HG03457 (cell line): ENCODE data around the gene CD2AP.

Experiments
- ATAC-seq: cut with Tn5 transposase; IDR thresholded peaks from one replicate; pipeline ENCODE4 v1.9.1; 2021; ENCODE audit warnings: moderate number of reproducible peaks; ENCODE audit not compliant: unreplicated experiment

Gene CD2AP

DNA sequence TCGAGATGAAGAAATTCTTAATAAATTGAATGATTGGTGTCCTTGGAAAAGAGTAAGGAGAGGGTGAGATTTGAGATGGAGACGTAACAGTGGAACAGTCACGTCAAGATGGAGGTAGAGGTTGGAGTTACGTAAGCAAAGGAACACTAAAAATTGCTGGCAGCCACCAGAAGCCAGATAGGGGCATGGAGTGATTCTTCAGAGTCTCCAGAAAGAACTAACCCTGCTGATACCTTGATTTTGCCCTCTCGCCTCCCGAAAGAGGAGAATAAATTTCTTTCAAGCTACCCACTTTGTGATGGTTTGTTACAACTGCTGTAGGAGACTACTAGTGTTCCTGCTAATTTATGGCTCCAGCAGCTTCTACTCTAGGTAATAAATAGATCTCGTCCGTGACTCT lies 17.6 kb downstream of the CD2AP start:
- no peak for ATAC-seq

DNA sequence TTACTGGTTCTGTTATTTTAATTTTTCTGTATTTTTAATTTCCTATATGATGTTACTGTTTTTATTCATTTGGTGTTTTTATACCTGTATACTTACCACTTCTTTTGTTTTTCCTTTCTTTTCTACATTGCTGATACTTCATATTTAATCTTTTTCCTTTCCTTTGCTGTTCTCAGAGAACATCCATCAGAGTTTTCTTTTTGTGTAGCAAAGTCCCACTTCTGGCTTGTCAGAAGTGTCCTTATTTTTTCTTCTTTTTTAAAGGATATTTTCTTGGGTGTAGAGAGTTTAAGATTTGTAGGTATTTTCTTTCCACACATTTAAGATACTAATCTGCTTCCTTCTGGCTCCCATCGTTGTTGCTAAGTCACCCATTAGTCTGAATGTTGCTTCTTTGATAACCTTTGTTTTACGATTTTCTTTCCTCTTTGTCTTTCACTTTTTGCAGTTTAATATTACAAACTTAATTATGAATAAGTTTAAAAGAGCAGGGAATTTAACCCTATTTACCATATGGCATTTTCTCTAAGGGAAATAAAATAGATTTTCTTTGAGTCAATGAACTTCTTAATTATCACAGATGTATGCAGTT lies 18.5 kb downstream of the CD2AP start:
- no peak for ATAC-seq

DNA sequence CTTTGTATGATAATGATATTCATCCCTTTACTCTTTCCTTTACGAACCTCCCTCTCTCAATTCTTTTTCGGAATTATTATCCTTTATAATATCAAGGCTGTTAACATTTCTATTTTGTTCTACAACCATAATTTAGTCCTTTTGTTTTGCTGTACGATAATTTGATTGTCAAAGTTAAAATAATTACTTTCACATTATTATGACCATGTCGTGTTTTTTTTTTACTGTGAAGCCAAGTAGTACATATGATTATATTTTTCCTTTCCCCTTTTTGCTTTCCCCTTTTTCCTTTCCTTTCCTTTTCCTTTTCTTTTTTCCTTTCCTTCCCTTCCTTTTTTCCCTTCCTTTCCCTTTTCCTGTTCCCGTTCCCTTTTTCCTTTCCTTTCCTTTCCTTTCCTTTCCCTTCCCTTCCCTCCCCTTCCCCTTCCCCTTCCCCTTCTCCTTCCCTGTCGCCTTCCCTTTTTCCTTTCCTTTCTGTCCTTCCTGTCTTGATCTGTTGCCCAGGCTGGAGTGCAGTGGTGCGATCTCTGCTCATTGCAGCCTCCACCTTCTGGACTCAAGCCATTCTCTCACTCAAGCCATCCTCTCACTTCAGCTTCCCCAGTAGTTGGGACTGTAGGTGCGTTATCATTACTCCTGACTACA lies 19.5 kb downstream of the CD2AP start:
- ATAC-seq = no peak

DNA sequence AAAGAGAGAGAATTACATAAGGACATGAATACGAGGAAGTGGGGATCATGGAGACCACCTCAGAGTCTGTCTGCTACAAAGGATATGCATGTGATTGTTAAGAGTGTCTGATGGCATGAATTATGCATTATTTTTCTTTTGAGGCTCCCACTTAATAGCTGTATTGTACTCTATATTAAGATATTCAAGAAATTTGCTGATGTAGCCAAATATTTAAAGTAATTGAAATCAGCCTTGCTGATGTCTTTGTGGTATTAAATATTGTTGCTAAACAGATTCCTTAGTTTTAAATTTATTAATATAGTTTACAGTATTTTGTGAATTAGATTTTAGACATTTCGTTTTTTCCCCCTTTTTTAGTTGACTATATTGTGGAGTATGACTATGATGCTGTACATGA lies 25.3 kb downstream of the CD2AP start:
- no peak for ATAC-seq

DNA sequence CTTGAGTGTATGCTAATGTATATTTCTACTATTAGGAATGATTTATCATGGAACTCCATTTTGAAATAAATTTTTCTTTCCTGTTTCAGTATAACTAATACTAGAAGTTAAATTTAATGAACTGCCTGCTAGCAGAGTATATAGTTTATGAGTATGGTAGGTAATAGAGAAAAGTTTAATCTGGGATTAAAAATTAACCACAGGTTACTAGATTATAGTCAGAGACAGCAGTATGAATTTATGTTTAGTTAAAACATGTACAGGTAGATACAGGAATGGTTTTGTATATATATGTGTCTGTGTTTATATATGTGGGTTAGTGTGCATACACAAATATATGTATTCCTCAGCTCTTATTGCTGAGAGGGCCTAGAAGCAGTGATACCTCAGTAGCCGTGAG lies 32.3 kb downstream of the CD2AP start:
- ATAC-seq = no peak

DNA sequence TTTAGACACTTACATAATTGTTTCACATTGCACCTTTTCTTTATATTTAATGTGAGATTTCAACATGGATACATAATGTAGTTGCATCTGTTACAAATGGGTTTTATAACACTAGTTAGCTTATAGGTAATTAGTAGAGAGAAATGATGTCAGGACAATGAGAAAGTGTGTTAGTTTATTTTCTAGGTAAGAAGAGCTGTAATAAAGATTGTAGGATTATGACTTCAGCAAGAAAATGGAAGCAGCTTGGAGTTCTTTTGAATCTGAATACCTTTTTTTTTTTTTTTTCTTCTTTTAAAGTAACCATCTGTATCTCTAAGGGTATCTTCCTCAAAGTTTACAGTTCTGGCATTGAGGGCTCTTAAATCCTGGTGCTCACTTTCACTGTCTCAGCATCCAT lies 35.3 kb downstream of the CD2AP start:
- no peak for ATAC-seq

DNA sequence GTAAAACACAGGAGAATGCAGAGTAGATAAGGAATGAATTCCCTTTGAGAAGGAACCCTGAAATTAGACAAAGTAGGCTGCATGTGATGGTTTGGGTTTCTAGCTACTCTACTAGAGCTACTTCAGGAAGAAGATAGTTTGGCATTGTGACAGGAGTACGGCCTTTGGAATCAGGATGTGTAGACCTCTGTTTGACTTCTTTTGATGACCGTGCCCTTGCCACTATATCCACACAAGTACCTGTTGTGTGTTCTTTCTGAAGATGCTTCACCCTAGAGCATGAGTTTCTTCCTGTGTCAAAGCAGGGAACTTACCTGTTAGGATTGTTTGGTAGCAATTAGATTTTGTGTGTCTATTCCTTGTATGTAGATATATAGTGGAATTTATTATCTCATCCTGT lies 41.7 kb downstream of the CD2AP start:
- ATAC-seq = no peak

DNA sequence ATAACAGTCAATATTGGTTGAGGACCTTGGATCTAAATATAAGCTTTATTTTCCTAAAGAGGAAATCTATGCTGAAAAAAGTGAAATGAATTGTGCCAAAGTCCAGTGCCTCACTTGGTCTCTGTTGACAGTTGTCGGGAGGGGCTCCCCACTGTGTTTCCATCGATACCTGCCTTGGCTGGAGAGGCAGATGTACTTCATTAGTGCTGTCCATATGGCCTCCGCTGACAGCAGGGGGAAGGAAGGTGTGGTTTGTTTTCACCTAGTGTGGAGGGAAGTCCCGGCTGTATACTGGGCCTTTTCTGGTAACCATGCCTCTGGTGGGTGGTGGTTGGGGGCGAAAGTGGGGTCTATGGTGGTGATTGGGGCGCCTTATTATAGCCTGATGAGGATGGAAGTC lies 42.7 kb downstream of the CD2AP start:
- no peak for ATAC-seq

DNA sequence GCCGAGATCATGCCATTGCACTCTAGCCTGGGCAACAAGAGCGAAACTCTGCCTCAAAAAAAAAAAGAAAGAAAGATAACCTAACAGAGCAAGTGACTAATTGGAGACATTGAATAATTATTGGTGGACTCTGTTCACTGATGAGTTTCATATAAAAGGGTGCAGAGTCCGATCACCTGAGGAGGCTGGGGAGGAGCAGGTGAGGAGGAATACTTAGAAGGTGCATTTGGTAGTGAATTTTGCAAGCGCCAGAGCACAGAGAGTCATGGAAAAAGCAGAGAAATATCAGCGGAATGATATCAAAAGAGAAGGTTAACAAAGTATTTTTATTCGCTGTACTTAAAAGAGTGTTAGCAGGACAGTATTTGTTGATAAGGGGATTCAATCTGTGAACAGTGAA lies 44.4 kb downstream of the CD2AP start:
- ATAC-seq = no peak

DNA sequence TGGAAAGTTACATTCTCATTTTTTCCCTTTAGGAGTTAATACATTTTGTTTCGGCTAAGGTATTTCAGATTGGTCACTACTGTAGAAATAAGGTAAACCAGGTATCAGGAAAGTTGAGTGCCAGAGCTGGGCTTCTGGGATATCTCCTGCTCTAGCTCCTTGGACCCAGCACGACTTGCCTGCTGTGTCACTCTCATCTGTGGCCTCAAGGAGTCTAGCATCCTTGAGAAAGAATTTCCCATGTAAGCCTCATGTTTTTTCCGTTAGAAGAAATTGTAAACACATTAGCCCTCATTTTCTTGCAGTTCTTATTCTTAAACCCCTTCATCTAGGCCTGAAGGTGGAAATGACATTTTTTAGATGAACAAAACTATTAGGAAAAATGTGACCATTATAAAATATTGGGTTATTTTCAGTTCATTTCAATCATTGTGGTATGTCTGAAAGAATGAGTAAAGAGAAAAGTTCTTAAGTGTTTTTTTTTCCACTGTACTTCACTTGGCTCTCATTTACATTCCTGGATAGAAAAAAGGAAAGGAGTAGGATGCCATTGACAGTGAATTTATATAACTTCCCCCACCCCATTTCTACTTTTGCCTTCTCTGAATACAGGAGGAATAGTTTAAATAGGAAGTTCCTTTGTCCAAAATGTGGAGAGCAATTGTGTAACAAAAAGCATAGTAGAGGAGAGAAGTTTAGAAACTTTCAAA lies 46.7 kb downstream of the CD2AP start:
- no peak for ATAC-seq

DNA sequence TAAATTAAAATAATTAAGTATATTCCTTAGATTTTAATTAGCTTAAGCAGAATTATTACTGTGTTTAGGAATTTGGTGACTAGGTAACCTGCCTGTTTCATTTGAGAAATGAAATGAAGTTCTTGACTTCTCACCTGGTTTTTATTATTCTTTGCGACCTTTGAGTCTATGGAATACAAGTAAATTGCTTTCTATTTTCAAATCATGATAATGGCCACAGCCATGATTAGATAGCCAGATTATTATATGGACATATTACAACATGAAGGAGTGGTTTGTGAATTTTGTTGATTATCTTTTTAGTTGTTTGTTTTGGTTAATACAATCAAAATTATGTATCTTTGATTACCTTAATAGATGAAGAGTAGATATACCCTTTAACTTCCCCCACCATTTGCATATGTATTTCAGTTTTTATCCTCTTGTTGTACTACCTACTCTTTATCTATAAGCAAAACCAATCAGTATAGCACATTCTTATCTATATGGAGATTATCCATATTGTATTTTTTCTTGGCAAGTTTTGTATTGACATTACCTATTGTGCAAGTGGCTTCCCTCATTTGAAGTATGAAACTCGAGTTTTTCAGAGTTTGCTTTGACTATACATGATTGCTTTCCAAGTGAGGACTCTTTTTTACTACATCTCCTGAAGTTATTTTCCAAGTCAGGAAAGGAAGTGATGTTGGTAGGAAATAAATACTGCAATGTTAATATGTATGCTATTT lies 47.9 kb downstream of the CD2AP start:
- ATAC-seq = no peak

DNA sequence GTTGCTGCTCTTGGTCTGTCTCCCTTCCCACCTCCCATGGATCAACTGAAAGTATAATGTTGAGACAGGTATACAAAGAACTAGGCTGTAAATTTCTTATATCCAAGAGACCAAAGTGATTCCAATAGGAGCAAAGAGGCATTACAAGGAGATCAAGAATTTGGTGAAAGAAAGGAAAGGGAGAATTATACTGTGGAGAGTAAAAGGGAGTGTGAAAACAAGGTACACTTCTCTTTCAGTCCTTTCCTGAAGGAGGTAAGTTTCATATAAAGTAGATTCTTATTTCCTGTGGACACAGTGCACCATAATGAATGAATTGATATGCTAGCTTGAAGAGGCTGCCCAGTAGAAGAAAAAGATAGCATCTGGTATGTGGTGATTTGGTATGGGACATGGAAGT lies 49.7 kb downstream of the CD2AP start:
- ATAC-seq = no peak

DNA sequence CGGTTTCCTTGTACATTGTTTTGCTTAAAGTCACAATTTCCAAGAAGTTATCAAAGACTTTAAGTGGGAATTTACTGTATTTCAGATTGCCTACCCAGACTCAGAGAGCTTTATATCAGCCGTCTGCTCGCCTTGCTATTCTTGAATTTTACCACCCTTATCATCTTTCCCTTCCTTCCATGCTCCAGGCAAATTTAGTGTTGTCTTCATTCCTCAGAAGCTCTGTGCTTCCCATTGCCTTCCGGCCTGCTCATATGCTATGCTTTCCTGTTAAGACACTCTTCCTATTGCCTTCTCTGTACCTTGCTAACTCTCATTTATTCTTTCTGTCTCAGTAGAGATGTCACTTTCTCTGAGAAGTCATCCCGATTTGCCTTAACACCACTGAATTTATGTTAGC lies 52.1 kb downstream of the CD2AP start:
- no peak for ATAC-seq

DNA sequence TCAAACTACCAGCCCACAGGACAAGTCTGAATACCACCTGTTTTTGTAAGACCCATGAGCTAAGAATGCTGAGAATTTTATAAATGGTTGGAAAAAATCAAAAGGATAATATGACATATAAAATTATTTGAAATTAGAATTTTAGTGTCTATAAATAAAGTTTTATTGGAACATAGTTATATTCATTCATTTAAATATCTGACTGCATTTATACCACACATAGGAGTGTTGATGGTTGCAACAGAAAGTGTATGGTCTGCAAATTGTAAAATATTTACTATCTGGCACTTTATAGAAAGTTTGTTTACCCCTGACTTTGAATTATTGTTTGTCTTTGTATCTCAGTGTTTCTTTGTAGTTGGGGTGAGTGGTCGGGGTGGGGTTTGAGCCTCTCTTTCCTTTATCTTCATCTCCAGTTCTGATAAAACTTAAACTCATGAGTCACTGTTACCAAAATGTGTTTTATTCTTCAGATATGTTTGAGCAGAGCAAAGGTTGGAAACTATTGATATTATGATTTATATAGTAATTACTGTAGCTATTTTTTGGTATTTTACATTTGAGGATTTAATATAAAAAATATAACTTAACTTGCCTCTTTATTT lies 55.5 kb downstream of the CD2AP start:
- no peak for ATAC-seq

DNA sequence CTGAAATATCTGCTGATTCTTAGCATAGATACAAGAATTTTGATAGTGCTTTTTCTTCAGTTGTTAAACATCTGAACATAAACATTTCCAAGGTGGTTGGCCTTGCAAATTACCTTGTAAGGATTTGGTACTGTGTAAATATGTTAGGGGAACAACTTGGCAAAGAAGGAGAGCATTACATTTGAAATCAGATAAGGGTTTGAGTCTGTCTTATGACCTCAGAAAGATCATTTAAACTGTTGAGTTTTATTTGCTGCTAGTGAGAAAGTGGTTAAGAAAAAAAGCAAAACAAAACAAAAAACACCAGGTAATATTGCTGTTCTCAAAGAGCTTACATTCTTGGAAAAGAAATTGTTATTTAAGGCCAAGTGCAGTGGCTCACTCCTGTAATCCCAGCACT lies 56.5 kb downstream of the CD2AP start:
- ATAC-seq = no peak

DNA sequence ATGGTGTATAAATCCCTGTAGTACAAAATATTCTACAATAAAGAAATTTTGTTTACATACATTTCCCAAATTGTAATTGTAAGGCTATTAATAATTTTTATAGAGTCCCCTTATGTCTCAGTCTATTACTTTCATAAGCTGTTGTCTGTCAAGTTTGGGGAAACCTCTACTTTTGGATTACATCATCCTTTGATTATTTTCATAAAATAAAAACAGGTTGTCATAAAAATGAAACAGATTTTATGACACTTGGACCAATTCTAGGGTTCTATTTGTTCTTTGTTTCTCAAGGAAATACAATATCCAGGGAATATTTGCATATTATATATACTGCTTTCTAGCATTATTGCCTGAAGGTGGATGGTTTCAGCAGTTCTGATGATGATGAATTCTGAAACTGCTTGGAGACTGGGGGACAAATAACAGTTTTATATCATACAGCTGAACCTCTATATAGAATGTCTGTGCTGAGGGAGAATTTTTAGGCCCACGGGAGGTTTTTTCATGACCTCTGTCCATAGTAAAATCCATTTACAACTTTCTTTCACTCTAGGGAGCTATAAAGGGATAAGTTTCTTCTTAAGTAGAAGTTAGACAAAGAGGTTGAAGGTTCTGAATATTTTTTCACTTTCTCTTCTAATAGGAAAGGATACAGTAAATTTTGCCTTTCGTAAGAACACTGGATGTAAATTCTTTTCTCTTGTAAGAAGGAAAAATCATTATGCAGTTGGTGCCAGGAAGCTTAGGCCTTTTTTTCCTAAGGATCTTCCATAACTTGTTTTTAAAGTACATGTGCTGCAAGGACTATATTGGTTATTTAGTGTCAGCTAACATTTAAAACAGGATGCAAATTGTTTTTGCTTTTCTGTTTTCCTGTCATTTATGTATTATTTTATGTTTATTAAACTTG lies 58.0 kb downstream of the CD2AP start:
- no peak for ATAC-seq

DNA sequence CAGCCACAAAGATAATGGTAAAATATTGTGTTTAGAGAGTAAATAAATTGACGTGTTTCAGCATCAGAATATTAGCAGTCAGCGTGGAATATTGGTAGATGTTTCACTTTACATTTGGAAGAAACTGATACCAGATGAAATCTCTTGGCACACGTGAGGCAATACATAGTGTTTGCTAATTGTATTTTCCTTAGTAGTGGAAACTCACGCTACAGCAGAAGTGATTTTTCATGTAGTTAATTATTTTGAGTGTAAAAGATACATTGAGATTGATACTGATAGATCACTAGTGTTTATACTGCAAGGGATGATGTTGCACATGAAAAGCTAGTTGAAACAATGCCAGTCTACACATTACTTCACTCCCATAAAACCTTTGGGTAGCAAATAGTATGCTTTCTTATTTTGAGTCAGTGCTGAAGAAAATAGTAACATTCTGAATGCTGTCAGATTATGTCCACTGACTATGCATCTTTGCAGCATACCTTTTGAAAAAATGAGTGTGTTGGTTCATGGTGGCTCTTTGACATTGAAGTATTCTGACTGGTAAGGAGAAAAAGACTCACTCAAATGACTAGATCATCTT lies 59.3 kb downstream of the CD2AP start:
- no peak for ATAC-seq

DNA sequence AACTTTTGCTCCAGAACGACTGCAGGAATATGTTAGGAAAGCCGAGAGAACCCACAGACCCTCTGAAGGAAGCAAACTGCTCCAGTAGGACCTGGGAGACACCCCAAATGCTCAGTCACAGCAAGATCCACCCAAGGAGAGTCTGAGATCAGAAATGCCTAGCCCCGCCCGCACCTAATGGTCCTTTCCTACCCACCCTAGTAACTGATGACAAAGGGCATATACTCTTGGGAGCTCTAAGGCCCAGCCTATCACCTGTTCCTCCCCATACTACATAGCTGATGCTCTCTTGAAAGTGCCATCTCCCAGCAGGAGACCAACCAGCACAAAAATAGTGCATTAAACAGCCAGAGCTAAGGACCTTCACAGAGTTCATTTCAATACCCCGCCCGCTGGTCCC lies 67.6 kb downstream of the CD2AP start:
- ATAC-seq = no peak

DNA sequence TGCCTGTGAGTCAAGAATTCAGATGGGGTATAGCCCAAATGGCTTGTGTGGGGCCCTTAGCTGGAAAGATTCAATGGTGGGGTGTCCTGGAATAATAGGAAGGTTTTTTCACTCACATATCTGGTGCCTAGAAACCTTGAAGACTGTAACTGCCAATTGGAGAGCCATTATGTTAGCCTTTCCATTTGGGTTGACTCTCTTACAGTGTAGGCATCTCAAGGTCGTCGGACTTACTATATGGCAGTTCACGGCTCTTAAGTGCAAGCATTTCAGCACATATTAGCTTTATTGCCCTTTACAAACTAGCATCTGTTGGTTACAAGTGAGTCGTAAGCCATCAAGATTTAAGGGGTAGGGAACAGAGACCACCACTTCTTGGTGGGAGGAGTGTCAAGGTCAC lies 74.1 kb downstream of the CD2AP start:
- ATAC-seq = no peak

DNA sequence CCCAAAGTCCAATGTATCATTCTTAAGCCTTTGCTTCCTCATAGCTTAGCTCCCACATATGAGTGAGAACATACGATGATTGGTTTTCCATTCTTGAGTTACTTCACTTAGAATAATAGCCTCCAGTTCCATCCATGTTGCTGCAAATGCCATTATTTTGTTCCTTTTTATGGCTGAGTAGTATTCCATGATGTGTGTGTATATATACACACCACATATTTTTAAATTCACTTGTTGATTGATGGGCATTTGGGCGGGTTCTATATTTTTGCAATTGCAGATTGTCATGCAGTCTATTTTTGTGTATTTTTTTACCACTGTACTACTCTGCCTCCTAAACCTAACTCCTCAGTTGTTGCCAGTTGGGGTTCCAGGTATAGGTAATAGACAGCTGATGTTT lies 74.7 kb downstream of the CD2AP start:
- ATAC-seq = no peak
